ENCODE results near the gene FBXO2. TPM values are rescaled to one million over a fixed set of nuclear protein-coding genes. Genes with fewer than 3 reads are reported as not detected.
A peak's percentile ranks its signal among the peaks of the same experiment; 100 is the strongest.

Gene FBXO2
- total RNA-seq, 2 experiments from 2014 or later, result 3.2 to 3.7 TPM

- no peak for TF ChIP-seq CTCF (IDR thresholded peaks at IDR 0.05)
- Histone ChIP-seq H3K27me3 (ENCODE audit: control insufficient read depth in 1 of 2, insufficient read depth in 2 of 2, low read length in 2 of 2) (no peaks in the 10 kb centered on the region), H3K4me3 (ENCODE audit: low read length) (no peak overlapping the region), H3K27ac (ENCODE audit: low read depth in 1 of 2, low read length in 2 of 2) (no peak overlapping the region), H3K9me3 (ENCODE audit: control insufficient read depth in 1 of 2, insufficient read depth in 1 of 2, low read length in 2 of 2) (no peaks in the 10 kb centered on the region), H3K36me3 (ENCODE audit: insufficient read depth, low read length) (peaks cover 24% of the 10 kb centered on the region), H3K4me1 (ENCODE audit: insufficient read depth, low read length) (peaks cover 26% of the 10 kb centered on the region)
- Mint-ChIP-seq H3K4me3 (peak overlapping the region; percentile 80), H3K36me3 (ENCODE audit: low read depth) (peaks cover 25% of the 10 kb centered on the region), H3K9me3 (no peaks in the 10 kb centered on the region), H3K4me1 (ENCODE audit: low read depth) (peaks cover 22% of the 10 kb centered on the region), H3K27ac (peak overlapping the region; percentile 31), H3K27me3 (no peaks in the 10 kb centered on the region)
- no peak for ATAC-seq (ENCODE audit: poor library complexity)
- no peak for DNase-seq
- intact Hi-C loops (cut with DNase I, micrococcal nuclease), result no loop called here
- POLR2A ChIA-PET, result no interaction called here
- CTCF ChIA-PET, result interaction anchor here (0.8 to 1.9 kb wide), 2 partner anchors 14 to 28 kb away, joined by 3 to 9 read pairs; partner anchors contain the start of gene FBXO6
Observed at GRCh38 chr1:11678442-11678841, 24.2 kb upstream of the FBXO2 start.

- Histone ChIP-seq H3K36me3 (ENCODE audit: insufficient read depth, low read length) (peaks cover 34% of the 10 kb centered on the region), H3K4me1 (ENCODE audit: insufficient read depth, low read length) (peaks cover 20% of the 10 kb centered on the region), H3K27me3 (ENCODE audit: control insufficient read depth in 1 of 2, insufficient read depth in 2 of 2, low read length in 2 of 2) (no peaks in the 10 kb centered on the region), H3K27ac (ENCODE audit: low read depth in 1 of 2, low read length in 2 of 2) (no peak overlapping the region), H3K9me3 (ENCODE audit: control insufficient read depth in 1 of 2, insufficient read depth in 1 of 2, low read length in 2 of 2) (no peaks in the 10 kb centered on the region), H3K4me3 (ENCODE audit: low read length) (no peak overlapping the region)
- no peak for ATAC-seq (ENCODE audit: poor library complexity)
- H3K27ac Mint-ChIP-seq, result no peak overlapping the region
- CTCF ChIA-PET, result no interaction called here
- peaks cover 26% of the 10 kb centered on the region for H3K36me3 Mint-ChIP-seq (ENCODE audit: low read depth)
- intact Hi-C loops (cut with DNase I, micrococcal nuclease), result no loop called here
- no peaks in the 10 kb centered on the region for H3K27me3 Mint-ChIP-seq
- H3K4me3 Mint-ChIP-seq, result no peak overlapping the region
- H3K4me1 Mint-ChIP-seq (ENCODE audit: low read depth), result peaks cover 15% of the 10 kb centered on the region
- POLR2A ChIA-PET, result no interaction called here
- no peak for TF ChIP-seq CTCF (IDR thresholded peaks at IDR 0.05)
- no peaks in the 10 kb centered on the region for H3K9me3 Mint-ChIP-seq
- DNase-seq, result no peak
Observed at GRCh38 chr1:11676386-11677103, 22.3 kb upstream of the FBXO2 start.

- Mint-ChIP-seq H3K36me3 (ENCODE audit: low read depth) (peaks cover 22% of the 10 kb centered on the region), H3K27ac (no peak overlapping the region), H3K4me3 (no peak overlapping the region), H3K27me3 (no peaks in the 10 kb centered on the region), H3K4me1 (ENCODE audit: low read depth) (peaks cover 12% of the 10 kb centered on the region), H3K9me3 (no peaks in the 10 kb centered on the region)
- no peak overlapping the region for H3K27ac ChIP-seq (ENCODE audit: low read depth in 1 of 2, low read length in 2 of 2)
- no peak for TF ChIP-seq CTCF (IDR thresholded peaks at IDR 0.05)
- H3K9me3 ChIP-seq (ENCODE audit: control insufficient read depth in 1 of 2, insufficient read depth in 1 of 2, low read length in 2 of 2), result no peaks in the 10 kb centered on the region
- POLR2A ChIA-PET, result no interaction called here
- H3K4me1 ChIP-seq (ENCODE audit: insufficient read depth, low read length), result peaks cover 12% of the 10 kb centered on the region
- H3K36me3 ChIP-seq (ENCODE audit: insufficient read depth, low read length), result peaks cover 37% of the 10 kb centered on the region
- CTCF ChIA-PET, result interaction anchor here (1.2 kb wide), 1 partner anchor 11 kb away, joined by 3 read pairs; the partner anchor contains the start of gene FBXO6
- no peak for ATAC-seq (ENCODE audit: poor library complexity)
- intact Hi-C loops (cut with DNase I, micrococcal nuclease), result no loop called here
- DNase-seq, result no peak
- no peak overlapping the region for H3K4me3 ChIP-seq (ENCODE audit: low read length)
- H3K27me3 ChIP-seq (ENCODE audit: control insufficient read depth in 1 of 2, insufficient read depth in 2 of 2, low read length in 2 of 2), result no peaks in the 10 kb centered on the region
Observed at GRCh38 chr1:11675325-11675724, 21.1 kb upstream of the FBXO2 start.

All from CD4-positive, alpha-beta T cell (primary cell).